H1 (cell line): ENCODE results near the gene ADSS1. TPM values are rescaled to one million over a fixed set of nuclear protein-coding genes. Genes with fewer than 3 reads are reported as not detected.

Experiments used
- CBX8 ChIP-seq: fragments of 300-800, 300-1000 bp; sonication (generic); IDR thresholded peaks from 2 replicates; pipeline ENCODE4 v1.7.1; 2016; ENCODE audit warnings: low read depth, low read length, borderline replicate concordance
- FOSL1 ChIP-seq: IDR thresholded peaks from 2 replicates; pipeline ENCODE4 v1.6.1; 2011; ENCODE audit warnings: mild to moderate bottlenecking, low read depth, low read length, moderate library complexity; ENCODE audit not compliant: insufficient read depth
- SIX5 ChIP-seq: IDR thresholded peaks from 2 replicates; pipeline ENCODE4 v1.6.1; 2011; ENCODE audit warnings: mild to moderate bottlenecking, low read depth, low read length
- SP4 ChIP-seq: IDR thresholded peaks from 2 replicates; pipeline ENCODE4 v1.6.1; 2012; ENCODE audit warnings: low read length, inconsistent platforms
- TAF7 ChIP-seq: optimal IDR thresholded peaks from 2 replicates; pipeline ENCODE3; 2011; ENCODE audit warnings: low read depth, mild to moderate bottlenecking, inconsistent platforms, low read length, moderate library complexity, borderline replicate concordance
- polyA plus RNA-seq, 7 experiments: library from polyadenylated mRNA; depleted of rRNA in 3 of 7; stranded (reverse) in 5 of 7; unstranded in 2 of 7; fragments of >200 nt in 5 of 7; fragments of 200-250 nt in 2 of 7; gene quantifications; 1 replicate in 5 of 7; 2 replicates in 1 of 7; 4 replicates in 1 of 7; pipeline versions ENCODE4 v1.2.1 to v1.2.3, GENCODE V29; 2011 to 2013; ENCODE audit warnings: missing spikeins in 2 of 7, mixed read lengths in 2 of 7
- total RNA-seq: library from RNA; stranded (reverse); fragmentation: NEBNext Ultra II Directional; extraction: Animal tissue kit (Norgen Biotek cat#: 25700); gene quantifications from 2 replicates; pipeline ENCODE4 v1.2.1, GENCODE V29; 2021

ADSS1 gene
- total and polyA plus RNA-seq, 2 of the 8 experiments (the other 6 are each of a cell fraction or from before 2014, with no cell fraction given): 7.1 to 7.9 TPM

GRCh38 chr14:104712881-104713734 is 10.9 kb upstream of the ADSS1 start (continued):
- TF ChIP-seq CBX8 (no peak), FOSL1 (no peak), SIX5 (no peak), SP4 (no peak), TAF7 (no peak)
- TF ChIP-seq, all 59 proteins: peak for 0
